B cell (primary cell): ENCODE data around the gene ZNF462. TPM values are rescaled to one million over a fixed set of nuclear protein-coding genes. Genes with fewer than 3 reads are reported as not detected.

Experiments used
- ATAC-seq: fragments of 200-7000 bp; cut with Tn5 transposase; one replicate; pipeline ENCODE4 v1.10.0; 2021; ENCODE audit warnings: low read depth, mild to moderate bottlenecking, moderate number of reproducible peaks, moderate library complexity
- CTCF ChIA-PET: fragments of 350-600 bp; sonication (Branson Sonifier 250); formaldehyde crosslinking; loops from one replicate; lab custom pipeline; 2021; ENCODE audit warnings: antibody characterized with exemption, inconsistent platforms; lab: Charles Lee
- POLR2A ChIA-PET: fragments of 350-600 bp; sonication (Branson Sonifier 250); formaldehyde crosslinking; loops from one replicate; lab custom pipeline; 2021; ENCODE audit warnings: antibody characterized with exemption; lab: Charles Lee
- DNase-seq: peaks from one replicate; pipeline ENCODE4 v3.0.0; 2013
- H2AFZ ChIP-seq: 2 replicates; pipeline ENCODE4 v1.6.1; 2012; ENCODE audit warnings: mild to moderate bottlenecking, low read depth, low read length; ENCODE audit not compliant: insufficient read depth, poor library complexity, severe bottlenecking
- H3K27ac ChIP-seq, 2 donors: 1 replicate in 1 of 2; 2 replicates in 1 of 2; pipeline ENCODE4 v1.5.1; 2012 to 2013; ENCODE audit warnings: low read length in 2 of 2, mild to moderate bottlenecking in 2 of 2, moderate library complexity in 1 of 2
- H3K27me3 ChIP-seq, 4 experiments: fragments of 200-600 bp in 1 of 4; sonication (generic) in 1 of 4; replicated peaks in 1 of 4; 1 replicate in 2 of 4; 2 replicates in 2 of 4; pipeline versions ENCODE4 v1.6.1 to v1.7.0; 2013 to 2016; ENCODE audit warnings: low read length in 3 of 4, mild to moderate bottlenecking in 2 of 4, mixed read lengths in 1 of 4, moderate library complexity in 1 of 4; ENCODE audit not compliant: insufficient read depth in 4 of 4, control insufficient read depth in 3 of 4; ENCODE audit errors: control extremely low read depth in 1 of 4
- H3K36me3 ChIP-seq, 2 experiments: replicated peaks in 1 of 2; 1 replicate in 1 of 2; 2 replicates in 1 of 2; pipeline versions ENCODE4 v1.6.1 to v1.7.1; 2013; ENCODE audit warnings: low read length in 1 of 2; ENCODE audit not compliant: insufficient read depth in 2 of 2, control insufficient read depth in 1 of 2; ENCODE audit errors: control extremely low read depth in 1 of 2, extremely low read depth in 1 of 2
- H3K4me1 ChIP-seq, 2 donors: fragments of 200-600 bp in 1 of 2; sonication (generic) in 1 of 2; 1 replicate in 1 of 2; 2 replicates in 1 of 2; pipeline versions ENCODE4 v1.5.1 to v1.6.1; 2013 to 2017; ENCODE audit warnings: low read length in 2 of 2; ENCODE audit not compliant: control insufficient read depth in 2 of 2, insufficient read depth in 2 of 2
- H3K4me2 ChIP-seq: replicated peaks from 2 replicates; pipeline ENCODE3; 2012; ENCODE audit warnings: mild to moderate bottlenecking, low read depth, low read length; ENCODE audit not compliant: poor library complexity, severe bottlenecking
- H3K4me3 ChIP-seq, 5 experiments: fragments of 200-600 bp in 1 of 5; sonication (generic) in 1 of 5; 1 replicate in 3 of 5; 2 replicates in 2 of 5; pipeline versions ENCODE4 v1.5.1 to v1.7.0; 2011 to 2016; ENCODE audit warnings: low read length in 4 of 5, mild to moderate bottlenecking in 4 of 5, low read depth in 2 of 5, control low read depth in 1 of 5, moderate library complexity in 1 of 5; ENCODE audit not compliant: insufficient read depth in 1 of 5; ENCODE audit errors: control extremely low read depth in 1 of 5, extremely low read depth in 1 of 5
- H3K79me2 ChIP-seq: fragments of 200-600 bp; sonication (generic); one replicate; pipeline ENCODE4 v1.6.0; 2016; ENCODE audit warnings: low read length; ENCODE audit not compliant: control insufficient read depth, insufficient read depth
- H3K9ac ChIP-seq: fragments of 200-600 bp; sonication (generic); 2 replicates; pipeline ENCODE4 v1.6.1; 2017; ENCODE audit warnings: mild to moderate bottlenecking, low read length, moderate library complexity
- H3K9me3 ChIP-seq, 3 donors: one replicate each; pipeline versions ENCODE4 v1.6.1 to v1.7.1; 2013; ENCODE audit warnings: low read length in 2 of 3; ENCODE audit not compliant: control insufficient read depth in 2 of 3, insufficient read depth in 1 of 3; ENCODE audit errors: control extremely low read depth in 1 of 3
- H4K20me1 ChIP-seq: 2 replicates; pipeline ENCODE4 v1.6.0; 2012; ENCODE audit warnings: mild to moderate bottlenecking, low read length; ENCODE audit not compliant: insufficient read depth, control insufficient read depth, poor library complexity, severe bottlenecking
- H3K27ac Mint-ChIP-seq: one replicate; pipeline ENCODE4 v1.8.0; 2021; ENCODE audit warnings: mixed read lengths
- H3K27me3 Mint-ChIP-seq: one replicate; pipeline ENCODE4 v1.8.0; 2021; ENCODE audit warnings: mixed read lengths
- H3K4me1 Mint-ChIP-seq: one replicate; pipeline ENCODE4 v1.8.0; 2021; ENCODE audit warnings: mixed read lengths
- H3K4me3 Mint-ChIP-seq: one replicate; pipeline ENCODE4 v1.8.0; 2021; ENCODE audit warnings: mixed read lengths
- H3K9me3 Mint-ChIP-seq: one replicate; pipeline ENCODE4 v1.8.0; 2022; ENCODE audit warnings: mixed read lengths; ENCODE audit not compliant: insufficient read depth
- CTCF ChIP-seq: fragments of 200-600 bp; IDR thresholded peaks from one replicate; pipeline ENCODE4 v1.8.0; 2022; ENCODE audit warnings: antibody characterized with exemption, mild to moderate bottlenecking
- EZH2 ChIP-seq: IDR thresholded peaks from 2 replicates; pipeline ENCODE4 v1.6.1; 2012; ENCODE audit warnings: borderline replicate concordance, low read depth, mild to moderate bottlenecking, moderate library complexity, low read length; ENCODE audit not compliant: insufficient read depth, poor library complexity, severe bottlenecking
- WGBS: methylation state at CpG from one replicate; pipeline ENCODE4 v1.1.5; 2013; ENCODE audit warnings: missing lambda C conversion rate; ENCODE audit not compliant: insufficient coverage; 5-methylcytosine and 5-hydroxymethylcytosine counted together
- intact Hi-C: fragments of 100-400 bp; cut with micrococcal nuclease; formaldehyde crosslinking; loops from one replicate; pipeline ENCODE4 v1.10.0; 2022
- polyA plus RNA-seq: library from polyadenylated mRNA; depleted of rRNA; stranded (reverse); fragments of >200 nt; gene quantifications from 2 replicates; pipeline ENCODE4 v1.2.3, GENCODE V29; 2012
- total RNA-seq, 2 donors: library from RNA; stranded (reverse); fragments of 120-200 nt in 1 of 2; gene quantifications; 1 replicate in 1 of 2; 2 replicates in 1 of 2; pipeline versions ENCODE4 v1.2.3 to v1.2.4, GENCODE V29; 2013 to 2022

ZNF462 gene
- total and polyA plus RNA-seq, 2 donors (not counting 1 experiment from before 2014, with no cell fraction given): not detected

GRCh38 chr9:106879439-106879882 lies 16.5 kb downstream of the ZNF462 start:
- Histone ChIP-seq H4K20me1 (no peaks in the 10 kb centered on the region), H3K79me2 (no peaks in the 10 kb centered on the region), H3K4me1 (no peaks in the 10 kb centered on the region), H2AFZ (no peak overlapping the region), H3K9me3 (no peaks in the 10 kb centered on the region), H3K4me2 (no peak overlapping the region), H3K4me3 (no peak overlapping the region), H3K36me3 (no peaks in the 10 kb centered on the region), H3K9ac (no peak overlapping the region), H3K27ac (no peak overlapping the region), H3K27me3 (no peaks in the 10 kb centered on the region)
- DNase-seq (no peak), ATAC-seq (no peak)
- ChIA-PET POLR2A (no interaction called here), CTCF (no interaction called here)
- no peak for TF ChIP-seq CTCF
- TF ChIP-seq EZH2: no peak
- H3K9me3 Mint-ChIP-seq: no peaks in the 10 kb centered on the region
- H3K4me3 Mint-ChIP-seq: no peak overlapping the region
- 90% methylated on average over 2 of the region's 3 CpGs for WGBS
- H3K4me1 Mint-ChIP-seq: no peaks in the 10 kb centered on the region
- no peaks in the 10 kb centered on the region for H3K27me3 Mint-ChIP-seq
- no peak overlapping the region for H3K27ac Mint-ChIP-seq
- intact Hi-C loops: no loop called here

DNA sequence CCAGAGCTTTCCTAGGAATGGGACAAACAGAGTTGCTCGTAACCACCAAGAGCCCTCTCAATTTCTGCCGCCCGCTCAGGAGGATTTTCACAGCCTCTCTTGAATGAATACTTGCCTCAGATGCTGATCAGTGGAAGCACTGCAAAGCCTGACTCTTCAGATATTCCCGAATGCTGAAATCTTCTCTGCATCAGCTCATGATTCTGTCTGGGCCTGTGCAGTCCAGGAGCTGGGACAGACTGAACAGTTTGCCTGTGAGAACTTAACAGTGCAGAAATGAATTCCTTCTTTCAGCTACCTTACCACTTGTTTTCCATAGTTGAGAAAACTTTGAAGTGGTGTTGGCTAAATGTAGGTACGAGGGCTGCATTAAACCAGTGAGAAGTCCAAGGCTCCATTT lies 17.1 kb downstream of the ZNF462 start:
- no peaks in the 10 kb centered on the region for H3K36me3 ChIP-seq
- no peak overlapping the region for H3K4me3 ChIP-seq
- H4K20me1 ChIP-seq: no peaks in the 10 kb centered on the region
- H3K27me3 ChIP-seq: no peaks in the 10 kb centered on the region
- Mint-ChIP-seq H3K27ac (no peak overlapping the region), H3K9me3 (no peaks in the 10 kb centered on the region), H3K4me1 (no peaks in the 10 kb centered on the region), H3K4me3 (no peak overlapping the region), H3K27me3 (no peaks in the 10 kb centered on the region)
- H3K9me3 ChIP-seq: no peaks in the 10 kb centered on the region
- intact Hi-C loops: no loop called here
- no peak overlapping the region for H3K4me2 ChIP-seq
- CTCF ChIA-PET: no interaction called here
- H3K79me2 ChIP-seq: no peaks in the 10 kb centered on the region
- H3K27ac ChIP-seq: no peak overlapping the region
- TF ChIP-seq CTCF: no peak
- TF ChIP-seq EZH2: no peak
- no peak overlapping the region for H3K9ac ChIP-seq
- POLR2A ChIA-PET: no interaction called here
- no peak overlapping the region for H2AFZ ChIP-seq
- DNase-seq (no peak), ATAC-seq (no peak)
- no peaks in the 10 kb centered on the region for H3K4me1 ChIP-seq
- WGBS: 93% methylated on average over 4 of the region's 5 CpGs
